ENCODE measurements around the gene PPME1.

Gene PPME1

GRCh38 chr11:74233683-74234082 lies 62.6 kb downstream of the PPME1 start:
- no peak for DNase-seq

GRCh38 chr11:74235121-74235520 lies 64.0 kb downstream of the PPME1 start:
- DNase-seq = no peak

GRCh38 chr11:74237541-74237940 lies 66.5 kb downstream of the PPME1 start:
- DNase-seq = no peak

GRCh38 chr11:74238243-74238642 lies 67.2 kb downstream of the PPME1 start:
- no peak for DNase-seq

GRCh38 chr11:74248469-74248868 lies 77.4 kb downstream of the PPME1 start:
- no peak for DNase-seq

GRCh38 chr11:74249496-74249895 lies 78.4 kb downstream of the PPME1 start:
- no peak for DNase-seq

- DNase-seq = no peak
Measured at GRCh38 chr11:74253361-74253760, 82.3 kb downstream of the PPME1 start.

- no peak for DNase-seq
Measured at GRCh38 chr11:74255741-74256375, 84.8 kb downstream of the PPME1 start.

- DNase-seq = no peak
Measured at GRCh38 chr11:74256378-74257133, 85.5 kb downstream of the PPME1 start.

- no peak for DNase-seq
Measured at GRCh38 chr11:74257959-74258553, 87.0 kb downstream of the PPME1 start.

- no peak for DNase-seq
Measured at GRCh38 chr11:74262725-74263124, 91.6 kb downstream of the PPME1 start.

- no peak for DNase-seq
Measured at GRCh38 chr11:74265256-74265655, 94.2 kb downstream of the PPME1 start.

- no peak for DNase-seq
Measured at GRCh38 chr11:74267014-74267413, 95.9 kb downstream of the PPME1 start.

GRCh38 chr11:74268456-74268855 lies 97.4 kb downstream of the PPME1 start:
- DNase-seq = no peak

- no peak for DNase-seq
Measured at GRCh38 chr11:74269161-74269811, 98.2 kb downstream of the PPME1 start.

GRCh38 chr11:74272276-74272675 lies 101.2 kb downstream of the PPME1 start:
- DNase-seq = no peak

- DNase-seq = no peak
Measured at GRCh38 chr11:74276581-74276980, 105.5 kb downstream of the PPME1 start.

GRCh38 chr11:74278103-74278502 lies 107.0 kb downstream of the PPME1 start:
- no peak for DNase-seq

GRCh38 chr11:74278721-74279161 lies 107.7 kb downstream of the PPME1 start:
- no peak for DNase-seq

GRCh38 chr11:74279256-74279655 lies 108.2 kb downstream of the PPME1 start:
- no peak for DNase-seq

GRCh38 chr11:74280494-74280893 lies 109.4 kb downstream of the PPME1 start:
- DNase-seq = no peak

- no peak for DNase-seq
Measured at GRCh38 chr11:74282421-74282820, 111.3 kb downstream of the PPME1 start.

GRCh38 chr11:74282914-74283371 lies 111.9 kb downstream of the PPME1 start:
- no peak for DNase-seq

Measured in NCI-H2171 (cell line).